Coronary artery (tissue), 2 donors: ENCODE results near the gene GMCL2.
"Not testable (repeated sequence)": the region's sequence is repeated elsewhere in the genome, so short reads cannot be mapped to it uniquely, and the experiment has no call there.

Experiments
- DNase-seq: peaks from one replicate; pipeline ENCODE4 v3.0.0-alpha.2; 2017; ENCODE audit warnings: low spot score
- H3K27ac ChIP-seq, 2 donors: fragments of 200-600 bp; sonication (generic); one replicate each; pipeline ENCODE4 v1.5.1; 2016 to 2019
- H3K4me3 ChIP-seq: fragments of 200-600 bp; sonication (generic); 2 replicates; pipeline ENCODE4 v1.5.1; 2016; ENCODE audit warnings: mild to moderate bottlenecking, moderate library complexity
- TF ChIP-seq, protein P1 (sequence below): fragments of 200-600 bp; sonication (generic); IDR thresholded peaks from one replicate; pipeline ENCODE4 v1.5.1; 2019; ENCODE audit warnings: antibody characterized with exemption

GMCL2 gene

GRCh38 chr5:178232920-178233429, 45.8 kb upstream of the GMCL2 start:
- DNase-seq: no peak
- TF ChIP-seq, protein P1, sequence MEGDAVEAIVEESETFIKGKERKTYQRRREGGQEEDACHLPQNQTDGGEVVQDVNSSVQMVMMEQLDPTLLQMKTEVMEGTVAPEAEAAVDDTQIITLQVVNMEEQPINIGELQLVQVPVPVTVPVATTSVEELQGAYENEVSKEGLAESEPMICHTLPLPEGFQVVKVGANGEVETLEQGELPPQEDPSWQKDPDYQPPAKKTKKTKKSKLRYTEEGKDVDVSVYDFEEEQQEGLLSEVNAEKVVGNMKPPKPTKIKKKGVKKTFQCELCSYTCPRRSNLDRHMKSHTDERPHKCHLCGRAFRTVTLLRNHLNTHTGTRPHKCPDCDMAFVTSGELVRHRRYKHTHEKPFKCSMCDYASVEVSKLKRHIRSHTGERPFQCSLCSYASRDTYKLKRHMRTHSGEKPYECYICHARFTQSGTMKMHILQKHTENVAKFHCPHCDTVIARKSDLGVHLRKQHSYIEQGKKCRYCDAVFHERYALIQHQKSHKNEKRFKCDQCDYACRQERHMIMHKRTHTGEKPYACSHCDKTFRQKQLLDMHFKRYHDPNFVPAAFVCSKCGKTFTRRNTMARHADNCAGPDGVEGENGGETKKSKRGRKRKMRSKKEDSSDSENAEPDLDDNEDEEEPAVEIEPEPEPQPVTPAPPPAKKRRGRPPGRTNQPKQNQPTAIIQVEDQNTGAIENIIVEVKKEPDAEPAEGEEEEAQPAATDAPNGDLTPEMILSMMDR: no peak
- H3K4me3 ChIP-seq: peak overlapping the region; percentile 88
- peak overlapping the region; percentile 83 to 95 for H3K27ac ChIP-seq

DNA sequence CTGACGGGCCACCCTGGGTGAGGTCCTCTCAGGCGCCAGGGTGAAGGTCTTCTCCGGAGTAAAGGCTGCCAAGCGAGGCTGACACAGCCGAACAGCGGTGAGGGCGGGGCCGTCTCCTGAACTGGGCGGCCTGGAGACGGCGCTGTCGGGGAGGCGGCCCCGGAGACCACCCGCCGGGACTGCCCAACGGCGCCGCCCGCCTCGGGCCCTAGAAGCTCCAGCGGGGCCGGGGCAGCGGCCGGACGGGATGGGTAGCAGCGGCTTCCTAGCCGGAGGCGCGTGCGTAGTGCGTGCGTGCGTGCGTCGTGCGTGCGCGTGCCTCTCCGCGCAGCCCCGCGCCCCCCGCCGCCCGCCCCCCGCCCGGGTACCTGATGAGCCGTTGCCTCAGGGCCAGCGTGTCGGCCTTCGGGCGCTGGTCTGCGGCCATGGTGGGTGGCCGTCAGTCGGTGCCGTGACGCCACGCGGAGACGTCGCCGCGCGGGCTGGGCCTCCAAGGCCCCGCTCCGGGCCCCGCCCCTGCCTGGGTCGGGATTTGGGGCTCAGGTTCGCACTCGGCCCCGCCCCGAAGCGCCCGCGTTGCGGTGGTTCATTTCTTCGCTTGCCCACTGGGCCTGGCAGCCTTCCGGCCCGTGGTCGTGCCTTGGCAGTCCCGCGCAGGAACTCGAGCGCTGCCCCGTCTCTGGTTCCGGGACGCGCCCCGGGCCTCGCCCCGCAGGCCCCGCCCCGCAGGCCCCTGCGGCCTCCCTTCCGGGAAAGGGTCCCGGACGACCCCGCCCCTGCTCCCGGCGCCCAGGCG, 45.2 kb upstream of the GMCL2 start, which contains the start of gene PHYKPL:
Gene PHYKPL, minus strand, starts transcription at position 679 of the 796 bp plus-strand sequence. Its CDS starts 252 bp downstream, at position 427.
- TF ChIP-seq, protein P1: no peak
- peak within 1 kb of the TSS; percentile 83 to 95 for H3K27ac ChIP-seq
- DNase-seq: peak; percentile 86
- peak within 1 kb of the TSS; percentile 88 for H3K4me3 ChIP-seq

- TF ChIP-seq, protein P1: no peak
- peak overlapping the region; percentile 88 for H3K4me3 ChIP-seq
- DNase-seq: no peak
- H3K27ac ChIP-seq: peak overlapping the region; percentile 83 to 95
Observed at GRCh38 chr5:178231539-178232123, 44.5 kb upstream of the GMCL2 start.

- H3K27ac ChIP-seq: peak overlapping the region in 1 of 2 donors; percentile 10
- H3K4me3 ChIP-seq: peak overlapping the region; percentile 88
- TF ChIP-seq, protein P1: no peak
- DNase-seq: no peak
Observed at GRCh38 chr5:178230879-178231538, 43.8 kb upstream of the GMCL2 start.

GRCh38 chr5:178229861-178230260, 42.7 kb upstream of the GMCL2 start:
- TF ChIP-seq, protein P1: no peak
- DNase-seq: no peak
- Histone ChIP-seq H3K4me3 (no peak overlapping the region), H3K27ac (no peak overlapping the region)

GRCh38 chr5:178229111-178229510, 41.9 kb upstream of the GMCL2 start:
- H3K27ac ChIP-seq, H3K4me3 ChIP-seq, DNase-seq: not testable (repeated sequence)

DNA sequence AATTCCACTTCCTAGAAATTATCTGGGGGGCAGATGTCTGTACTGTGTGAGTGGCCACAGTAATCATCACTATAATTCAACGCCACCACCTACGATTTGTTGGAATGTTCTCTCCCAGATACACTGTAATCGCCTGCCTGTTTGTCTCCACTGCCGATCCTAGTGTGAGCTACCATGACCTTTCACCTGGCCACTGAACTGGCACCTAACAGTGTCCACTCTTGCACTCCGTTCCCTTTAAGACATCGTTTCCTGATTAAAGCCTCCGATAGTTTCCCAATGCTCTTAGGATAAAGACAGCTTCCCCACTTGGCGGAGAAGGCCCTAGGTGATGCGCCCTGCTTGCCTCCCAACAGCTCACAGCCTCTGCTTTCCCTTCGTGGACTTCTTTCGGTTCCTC, 41.4 kb upstream of the GMCL2 start:
- H3K27ac ChIP-seq: no peak overlapping the region
- no peak for DNase-seq

More for the DNA sequence above, 41.4 kb upstream of the GMCL2 start:
- TF ChIP-seq, protein P1: no peak
- H3K4me3 ChIP-seq: no peak overlapping the region
